Transverse colon (tissue), 4 donors: Measurements from ENCODE around the gene AHCYL1.

ENCODE experiments used
- CTCF ChIP-seq, 5 experiments: fragments of 200-600 bp in 3 of 5; fragments of 450-650 bp in 2 of 5; sonication (generic) in 3 of 5; IDR thresholded peaks; 1 replicate in 2 of 5; 2 replicates in 3 of 5; pipeline ENCODE4 v1.5.1; 2016 to 2017; ENCODE audit warnings: antibody characterized with exemption in 5 of 5, inconsistent platforms in 3 of 5, mild to moderate bottlenecking in 2 of 5, moderate library complexity in 1 of 5
- EP300 ChIP-seq: sonication (generic); formaldehyde crosslinking; IDR thresholded peaks from one replicate; pipeline ENCODE4 v1.6.1; 2017; ENCODE audit warnings: antibody characterized with exemption, low read depth
- POLR2A ChIP-seq: fragments of 450-650 bp; IDR thresholded peaks from one replicate; pipeline ENCODE4 v1.6.1; 2016; ENCODE audit warnings: antibody characterized with exemption, mild to moderate bottlenecking, moderate library complexity
- POLR2AphosphoS5 ChIP-seq, 3 donors: sonication (generic); formaldehyde crosslinking; IDR thresholded peaks; one replicate each; pipeline ENCODE4 v1.6.1; 2016; ENCODE audit warnings: antibody characterized with exemption in 3 of 3

GRCh38 chr1:110068646-110069403 is 84.3 kb downstream of the AHCYL1 start:
- TF ChIP-seq CTCF (IDR thresholded peaks at IDR 0.05) (no peak), POLR2AphosphoS5 (IDR thresholded peaks at IDR 0.05) (peak; percentile 46 to 80 (median 70)), EP300 (no peak), POLR2A (no peak)
